Activated T-cell treated with anti-CD3 and anti-CD28 coated beads, Interleukin-2, amount 50 U/mL, for 4 hours (primary cell): Measurements from ENCODE around the gene USP22. TPM values are rescaled to one million over a fixed set of nuclear protein-coding genes. Genes with fewer than 3 reads are reported as not detected.

Experiments used
- ATAC-seq, 2 donors: fragments of 200-7000 bp; cut with Tn5 transposase; one replicate each; pipeline ENCODE4 v1.10.0; 2021
- DNase-seq: peaks from one replicate; pipeline ENCODE4 v3.0.0-alpha.2; 2020
- H3K27me3 Mint-ChIP-seq: one replicate; pipeline ENCODE4 v1.8.0; 2021; ENCODE audit warnings: low read depth, mixed read lengths
- H3K36me3 Mint-ChIP-seq: one replicate; pipeline ENCODE4 v1.8.0; 2022; ENCODE audit warnings: mixed read lengths; ENCODE audit not compliant: insufficient read depth
- H3K4me1 Mint-ChIP-seq: one replicate; pipeline ENCODE4 v1.8.0; 2021; ENCODE audit warnings: low read depth, mixed read lengths
- H3K4me3 Mint-ChIP-seq: one replicate; pipeline ENCODE4 v1.8.0; 2021; ENCODE audit warnings: mild to moderate bottlenecking, moderate library complexity, mixed read lengths
- H3K9me3 Mint-ChIP-seq: one replicate; pipeline ENCODE4 v1.8.0; 2021; ENCODE audit warnings: mixed read lengths
- total RNA-seq, 3 donors: library from RNA; stranded (reverse); gene quantifications; one replicate each; pipeline ENCODE4 v1.2.1, GENCODE V29; 2021

Gene USP22
- total RNA-seq, 3 donors from 2014 or later = 112 to 125 (median 124) TPM

- Mint-ChIP-seq H3K4me1 (no peaks in the 10 kb centered on the region), H3K27me3 (peaks cover 39% of the 10 kb centered on the region), H3K9me3 (no peaks in the 10 kb centered on the region), H3K4me3 (no peak overlapping the region), H3K36me3 (no peaks in the 10 kb centered on the region)
- no peak for DNase-seq
- ATAC-seq = no peak
Observed at GRCh38 chr17:20961586-20961985, 81.2 kb downstream of the USP22 start.

DNA sequence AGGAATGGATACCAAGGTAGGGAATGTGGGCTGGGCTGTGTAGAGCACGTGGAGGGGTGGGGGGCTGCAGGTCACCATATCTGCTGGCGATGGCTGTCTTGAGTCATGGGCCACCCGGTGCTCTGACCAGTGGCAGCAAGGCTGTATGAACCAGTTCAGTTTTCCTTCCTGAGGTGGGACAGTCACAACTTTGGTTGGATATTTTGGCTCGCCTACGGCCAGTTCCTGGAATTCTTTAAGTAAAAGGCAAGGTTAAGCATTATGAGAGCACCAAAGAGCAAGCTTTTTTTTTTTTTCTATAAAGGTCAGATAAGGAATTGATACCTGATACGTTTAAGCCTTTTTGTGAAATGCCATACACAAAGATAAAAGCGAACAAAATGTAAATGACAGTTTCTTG, 81.9 kb downstream of the USP22 start:
- Mint-ChIP-seq H3K36me3 (no peaks in the 10 kb centered on the region), H3K4me3 (no peak overlapping the region), H3K27me3 (peaks cover 45% of the 10 kb centered on the region), H3K4me1 (no peaks in the 10 kb centered on the region), H3K9me3 (no peaks in the 10 kb centered on the region)
- ATAC-seq (no peak), DNase-seq (no peak)

DNA sequence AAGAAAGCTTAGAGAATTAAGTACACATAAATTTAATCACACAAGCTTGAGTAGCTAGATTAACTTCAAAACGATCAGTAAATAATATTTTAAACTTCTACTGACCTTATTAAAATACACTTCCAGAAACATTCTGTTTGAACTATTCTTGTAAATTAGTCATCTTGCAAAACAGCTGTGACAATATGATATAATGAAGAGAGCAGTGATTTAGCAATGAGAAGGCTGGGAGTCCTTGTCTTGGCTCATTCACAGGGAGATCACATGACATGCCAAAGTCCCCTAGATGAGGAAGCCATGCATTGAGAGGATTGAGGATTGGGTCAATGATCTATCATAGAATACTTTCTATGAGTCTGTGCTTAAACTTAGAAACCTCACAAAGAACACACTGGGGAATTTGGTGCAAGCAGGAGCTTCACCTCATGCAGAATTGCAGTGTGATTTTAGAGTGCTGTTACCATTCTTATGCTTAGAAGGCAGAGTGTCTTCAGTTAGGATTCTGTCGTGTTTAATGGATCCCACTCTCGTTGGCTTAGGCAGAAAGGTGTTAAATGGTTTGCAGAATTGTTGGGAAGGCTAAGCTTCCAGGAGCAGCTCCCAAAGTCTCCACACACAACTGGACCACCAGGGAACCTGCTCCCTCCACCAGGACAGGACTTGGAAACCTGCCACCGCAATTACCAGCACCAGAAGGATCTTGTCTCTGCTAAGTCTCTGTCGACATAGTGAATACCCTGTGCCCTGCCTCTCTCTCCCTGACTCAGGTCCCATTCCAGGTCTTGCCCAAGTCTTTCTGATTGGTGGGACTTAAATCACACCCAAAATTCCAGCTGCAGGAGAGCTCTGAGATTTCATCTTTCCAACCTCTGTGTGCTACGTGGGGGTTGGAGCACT, 87.1 kb downstream of the USP22 start:
- no peak for ATAC-seq
- no peak for DNase-seq
- Mint-ChIP-seq H3K36me3 (no peaks in the 10 kb centered on the region), H3K4me3 (no peak overlapping the region), H3K27me3 (peaks cover 43% of the 10 kb centered on the region), H3K9me3 (no peaks in the 10 kb centered on the region), H3K4me1 (no peaks in the 10 kb centered on the region)

DNA sequence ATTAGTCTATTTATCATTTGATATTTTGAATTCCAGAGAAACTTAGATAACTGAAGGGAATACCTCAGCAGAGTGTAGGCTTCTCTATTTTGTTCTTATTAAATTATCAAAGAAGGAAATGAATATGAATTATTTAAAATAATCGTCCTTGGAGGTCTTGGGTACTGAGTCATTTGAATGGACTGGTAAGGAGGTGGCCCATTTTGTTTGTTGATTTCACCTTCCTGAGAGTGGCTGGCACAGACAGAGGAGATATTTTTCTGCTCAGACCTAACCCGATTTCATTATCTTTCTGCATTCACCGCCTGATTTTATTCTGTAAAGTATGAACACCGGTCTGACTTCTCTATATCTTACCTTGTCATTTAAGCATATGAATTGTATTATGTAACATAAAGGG, 88.0 kb downstream of the USP22 start:
- H3K4me3 Mint-ChIP-seq = no peak overlapping the region
- no peak for ATAC-seq
- no peaks in the 10 kb centered on the region for H3K36me3 Mint-ChIP-seq
- no peak for DNase-seq
- H3K27me3 Mint-ChIP-seq = peaks cover 47% of the 10 kb centered on the region
- no peaks in the 10 kb centered on the region for H3K9me3 Mint-ChIP-seq
- H3K4me1 Mint-ChIP-seq = no peaks in the 10 kb centered on the region

DNA sequence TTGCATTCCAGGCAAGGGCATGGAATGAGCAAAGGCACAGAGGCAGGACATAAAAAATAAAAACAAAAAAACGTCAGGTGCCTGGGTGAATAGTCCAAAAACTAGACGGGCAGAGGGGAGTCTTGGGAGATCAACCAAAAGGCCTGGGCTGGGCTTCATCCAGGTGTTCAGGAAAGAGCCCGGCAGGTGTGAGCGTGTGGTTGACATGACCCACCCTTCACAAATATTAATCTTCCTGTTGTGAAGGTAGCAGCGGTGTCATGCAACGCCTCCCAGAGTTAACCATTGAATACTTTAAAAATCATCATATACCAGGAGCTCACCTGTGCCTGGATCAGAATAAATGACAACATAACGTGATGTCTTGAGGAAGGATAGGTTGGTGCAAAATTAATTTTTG, 90.6 kb downstream of the USP22 start:
- H3K36me3 Mint-ChIP-seq = no peaks in the 10 kb centered on the region
- no peaks in the 10 kb centered on the region for H3K4me1 Mint-ChIP-seq
- DNase-seq (no peak), ATAC-seq (no peak)
- H3K9me3 Mint-ChIP-seq = no peaks in the 10 kb centered on the region
- H3K4me3 Mint-ChIP-seq = no peak overlapping the region
- peaks cover 34% of the 10 kb centered on the region for H3K27me3 Mint-ChIP-seq

Other genes with a start within 250 kb of the USP22 start
- gene DHRS7B, start 84.0 kb upstream of the USP22 start, total RNA-seq = 10 to 100 TPM; 13.3 to 17.1 (median 15.8) TPM
- 10 to 100 TPM; 35.7 to 39.8 (median 35.7) TPM for gene TMEM11, start 171.2 kb upstream of the USP22 start, total RNA-seq
- under 1 TPM; 0.73 to 0.98 (median 0.90) TPM for gene NATD1, start 210.4 kb upstream of the USP22 start, total RNA-seq
- 100 to 1,000 TPM; 216 to 260 (median 253) TPM for gene MAP2K3, start 241.7 kb upstream of the USP22 start, total RNA-seq